Midbrain (tissue), 1 donor: ENCODE data around the gene PPP1CA.

Experiments used
- DNase-seq: peaks from one replicate; lab custom pipeline; 2025; lab: John Stamatoyannopoulos, UW

The PPP1CA gene

GRCh38 chr11:67351275-67352005 lies 50.2 kb downstream of the PPP1CA start:
- DNase-seq: peak; percentile 69

- no peak for DNase-seq
These were observed 51.7 kb downstream of the PPP1CA start for GRCh38 chr11:67349928-67350465.

- no peak for DNase-seq
These were observed 52.2 kb downstream of the PPP1CA start for GRCh38 chr11:67349457-67349856.

GRCh38 chr11:67349036-67349435 lies 52.6 kb downstream of the PPP1CA start:
- no peak for DNase-seq
